ENCODE data around the gene PROM1.

DNA sequence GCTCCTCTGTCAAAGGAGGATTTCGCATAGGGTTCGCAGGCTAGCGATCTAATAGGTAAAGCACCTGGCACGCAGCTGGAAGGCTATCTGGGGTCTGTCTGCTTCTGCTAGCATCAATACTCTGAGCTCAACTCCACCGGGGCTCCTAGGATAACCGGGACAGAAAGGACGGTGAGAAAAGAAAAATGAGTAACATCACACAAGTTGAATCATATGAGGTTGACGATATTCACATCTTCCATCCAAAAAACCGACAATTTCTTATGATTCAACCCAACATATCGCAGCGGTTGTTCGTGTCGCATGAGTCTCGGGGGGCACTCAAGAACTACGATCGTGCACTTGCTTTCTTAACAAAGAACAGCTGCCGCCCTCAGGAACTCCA is 1.8 kb downstream of the PROM1 start:
- TF ChIP-seq, protein P1, sequence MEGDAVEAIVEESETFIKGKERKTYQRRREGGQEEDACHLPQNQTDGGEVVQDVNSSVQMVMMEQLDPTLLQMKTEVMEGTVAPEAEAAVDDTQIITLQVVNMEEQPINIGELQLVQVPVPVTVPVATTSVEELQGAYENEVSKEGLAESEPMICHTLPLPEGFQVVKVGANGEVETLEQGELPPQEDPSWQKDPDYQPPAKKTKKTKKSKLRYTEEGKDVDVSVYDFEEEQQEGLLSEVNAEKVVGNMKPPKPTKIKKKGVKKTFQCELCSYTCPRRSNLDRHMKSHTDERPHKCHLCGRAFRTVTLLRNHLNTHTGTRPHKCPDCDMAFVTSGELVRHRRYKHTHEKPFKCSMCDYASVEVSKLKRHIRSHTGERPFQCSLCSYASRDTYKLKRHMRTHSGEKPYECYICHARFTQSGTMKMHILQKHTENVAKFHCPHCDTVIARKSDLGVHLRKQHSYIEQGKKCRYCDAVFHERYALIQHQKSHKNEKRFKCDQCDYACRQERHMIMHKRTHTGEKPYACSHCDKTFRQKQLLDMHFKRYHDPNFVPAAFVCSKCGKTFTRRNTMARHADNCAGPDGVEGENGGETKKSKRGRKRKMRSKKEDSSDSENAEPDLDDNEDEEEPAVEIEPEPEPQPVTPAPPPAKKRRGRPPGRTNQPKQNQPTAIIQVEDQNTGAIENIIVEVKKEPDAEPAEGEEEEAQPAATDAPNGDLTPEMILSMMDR (conservative IDR thresholded peaks at IDR 0.05; ENCODE audit: low read length): no peak
- no peak for TF ChIP-seq EZH2phosphoT487 (IDR thresholded peaks at IDR 0.05; ENCODE audit: borderline replicate concordance, low read depth, low read length)

All from OCI-LY7 (cell line).